ENCODE results near the gene ORC2.
"Not testable (repeated sequence)": the region's sequence is repeated elsewhere in the genome, so short reads cannot be mapped to it uniquely, and the experiment has no call there.

ORC2 gene

DNA sequence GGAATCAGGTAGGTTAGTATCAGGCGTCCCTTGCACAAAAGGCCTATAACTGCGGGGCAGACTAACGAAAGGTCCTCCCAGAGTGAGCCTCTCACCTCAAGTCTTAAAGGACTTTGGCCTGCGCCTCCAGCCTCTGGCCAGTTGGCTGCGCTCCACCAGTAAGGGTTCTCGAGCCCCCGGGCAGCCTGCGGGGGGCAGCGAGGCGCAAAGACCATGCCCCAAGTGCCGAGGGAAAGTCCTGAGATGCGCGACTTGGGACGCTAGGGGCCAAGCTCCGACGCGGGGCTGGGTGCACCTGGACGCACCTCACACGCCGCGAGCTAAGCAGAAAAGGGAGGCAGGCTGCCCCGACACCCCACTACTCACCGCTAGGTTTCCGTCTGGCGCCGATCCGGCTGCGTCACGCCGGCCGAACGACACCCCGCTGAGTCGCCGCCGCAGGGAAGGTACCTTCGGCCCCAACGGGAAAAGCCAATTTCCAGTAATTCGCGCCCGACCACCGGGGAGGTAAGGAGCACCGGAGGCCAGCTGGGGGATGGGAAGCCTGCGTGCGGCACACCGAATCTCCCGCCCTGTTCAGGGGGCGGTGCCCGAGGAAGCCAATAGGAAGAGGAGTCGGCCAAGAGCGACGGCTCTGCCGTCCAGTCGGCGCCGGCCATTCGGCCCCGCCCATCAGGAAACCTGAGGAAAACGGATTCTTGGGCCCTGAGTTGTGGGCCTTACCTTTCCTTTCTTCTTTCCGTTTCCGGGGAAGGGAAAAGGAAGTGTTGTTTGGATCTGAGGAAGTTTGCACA lies at the start of gene ORC2:
Gene ORC2 (minus strand): TSS at position 537 of the 794 bp plus-strand sequence. CDS start 5,537 bp downstream, outside the sequence.
- peak; percentile 95 for DNase-seq (ENCODE audit: low spot score)

GRCh38 chr2:201008296-201008829 lies 44.9 kb upstream of the ORC2 start:
- no peak for DNase-seq (ENCODE audit: low spot score)

- no peak for DNase-seq (ENCODE audit: low spot score)
Measured at GRCh38 chr2:201007584-201007998, 44.1 kb upstream of the ORC2 start.

- DNase-seq (ENCODE audit: low spot score): no peak
Measured at GRCh38 chr2:201006704-201007103, 43.2 kb upstream of the ORC2 start.

DNA sequence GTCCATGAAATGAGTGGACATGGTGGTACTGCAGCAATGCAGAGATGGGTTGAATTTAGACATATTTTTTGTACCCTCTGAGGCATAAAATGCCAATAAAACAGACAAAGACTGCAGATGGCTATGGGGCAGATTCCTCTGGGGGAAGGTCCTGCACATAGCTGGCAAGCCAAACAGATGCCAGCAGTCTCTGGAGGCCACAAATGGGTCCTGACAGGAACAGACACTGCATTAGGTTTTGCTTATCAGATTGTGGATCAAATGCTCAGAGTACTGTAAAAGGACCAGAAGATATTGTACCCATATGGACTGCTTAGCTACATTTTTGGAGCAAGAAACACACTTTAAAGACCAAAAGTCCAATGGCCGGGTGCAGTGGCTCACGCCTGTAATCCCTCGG lies 40.9 kb upstream of the ORC2 start:
- DNase-seq (ENCODE audit: low spot score): no peak

DNA sequence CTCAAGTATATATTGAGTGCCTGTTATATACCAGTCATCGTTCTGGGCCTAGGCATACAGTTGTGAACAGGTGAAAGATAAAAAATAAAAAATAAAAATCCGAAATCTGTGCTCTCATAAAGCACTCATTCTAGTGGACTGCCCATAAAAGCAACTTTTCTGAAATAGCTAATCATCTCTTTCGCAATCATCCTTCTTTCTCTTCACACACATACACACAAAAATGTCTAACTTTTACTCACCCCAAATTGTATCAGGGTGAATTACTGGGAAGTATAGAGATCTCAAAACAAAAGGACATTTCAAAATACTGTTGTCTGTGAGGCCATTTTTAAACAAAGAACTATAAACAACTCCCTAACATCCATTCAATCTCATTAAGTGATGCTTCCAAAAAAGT lies 29.6 kb upstream of the ORC2 start:
- no peak for DNase-seq (ENCODE audit: low spot score)

DNA sequence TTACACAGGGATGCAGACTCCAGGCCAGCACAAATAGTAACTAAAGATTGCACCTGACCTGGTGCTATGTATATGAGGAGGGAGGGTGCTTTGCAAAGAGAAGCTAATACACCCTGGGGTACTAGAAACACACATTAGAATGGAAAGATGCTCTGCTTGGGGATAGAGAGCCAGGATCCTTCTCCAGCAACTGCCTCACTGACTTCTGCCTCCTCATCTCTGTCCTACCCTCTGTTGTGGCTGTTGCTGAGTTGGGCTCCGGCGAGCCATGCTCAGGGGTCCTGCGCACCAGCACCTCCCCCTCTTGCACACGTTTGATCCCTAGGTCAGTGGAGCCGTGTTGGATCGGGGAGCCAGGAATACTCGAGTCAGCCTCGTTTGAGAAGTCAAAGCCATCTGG lies 23.7 kb upstream of the ORC2 start:
- no peak for DNase-seq (ENCODE audit: low spot score)

- DNase-seq (ENCODE audit: low spot score): no peak
Measured at GRCh38 chr2:200985799-200986198, 22.3 kb upstream of the ORC2 start.

DNA sequence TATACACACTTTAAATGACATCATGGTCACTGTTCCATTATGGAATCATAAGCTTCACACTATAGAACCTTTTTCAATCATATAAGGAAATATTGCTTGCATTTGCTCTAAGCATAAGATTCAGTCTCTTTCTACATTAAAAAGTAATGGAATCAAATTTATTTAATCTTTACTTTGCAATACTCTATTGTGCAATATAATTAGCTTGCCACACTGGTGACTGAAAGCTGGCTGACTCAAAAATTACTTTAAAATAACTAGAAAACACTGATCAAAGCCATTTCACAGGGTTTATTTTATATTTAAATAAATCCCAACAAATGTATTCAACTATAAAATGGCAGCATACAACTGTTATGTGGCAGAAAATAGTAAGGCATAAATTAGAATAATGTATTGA lies 13.2 kb upstream of the ORC2 start:
- DNase-seq (ENCODE audit: low spot score): no peak

DNA sequence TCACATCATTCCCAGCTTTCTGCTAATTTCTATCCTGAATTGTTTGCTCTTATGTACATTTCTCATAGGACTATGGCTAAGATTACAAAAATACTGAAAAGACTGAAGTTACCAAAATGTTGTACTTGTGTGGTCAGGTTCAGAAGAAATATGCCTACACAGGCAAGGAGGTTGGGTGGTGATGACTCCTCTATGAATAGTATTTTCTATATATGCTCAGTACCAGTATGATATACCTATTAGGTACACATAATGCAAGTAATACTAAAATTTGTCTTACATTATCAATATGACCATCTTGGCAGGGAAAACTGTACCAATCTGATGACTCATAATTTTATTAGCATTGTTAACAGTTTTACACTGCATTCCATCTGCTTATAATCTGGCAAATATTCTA lies 12.2 kb upstream of the ORC2 start:
- no peak for DNase-seq (ENCODE audit: low spot score)

- not testable (repeated sequence) for DNase-seq (ENCODE audit: low spot score)
Measured at GRCh38 chr2:200970057-200970456, 6.6 kb upstream of the ORC2 start.

DNA sequence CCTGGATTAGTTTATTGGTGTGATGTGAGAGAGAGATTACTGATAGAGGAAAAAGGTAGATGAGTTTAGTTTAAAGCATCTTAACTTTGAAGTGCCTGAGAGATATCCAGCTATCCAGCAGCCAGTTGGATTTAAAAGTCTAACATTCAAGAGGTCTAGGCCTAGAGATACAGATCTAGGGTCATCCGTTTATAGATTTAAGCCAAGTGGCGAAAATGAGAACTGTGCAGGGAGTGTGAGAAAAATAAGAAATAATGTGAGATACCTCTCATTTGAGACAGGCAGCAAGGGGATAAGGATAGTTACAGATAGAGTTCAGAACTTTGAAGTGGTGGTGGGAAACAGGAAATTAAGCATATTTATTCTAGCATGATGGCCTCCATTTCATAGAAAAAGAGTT lies 5.3 kb upstream of the ORC2 start:
- DNase-seq (ENCODE audit: low spot score): no peak

GRCh38 chr2:200968162-200968561 lies 4.7 kb upstream of the ORC2 start:
- no peak for DNase-seq (ENCODE audit: low spot score)

GRCh38 chr2:200966770-200967169 lies 3.3 kb upstream of the ORC2 start:
- DNase-seq (ENCODE audit: low spot score): no peak

DNA sequence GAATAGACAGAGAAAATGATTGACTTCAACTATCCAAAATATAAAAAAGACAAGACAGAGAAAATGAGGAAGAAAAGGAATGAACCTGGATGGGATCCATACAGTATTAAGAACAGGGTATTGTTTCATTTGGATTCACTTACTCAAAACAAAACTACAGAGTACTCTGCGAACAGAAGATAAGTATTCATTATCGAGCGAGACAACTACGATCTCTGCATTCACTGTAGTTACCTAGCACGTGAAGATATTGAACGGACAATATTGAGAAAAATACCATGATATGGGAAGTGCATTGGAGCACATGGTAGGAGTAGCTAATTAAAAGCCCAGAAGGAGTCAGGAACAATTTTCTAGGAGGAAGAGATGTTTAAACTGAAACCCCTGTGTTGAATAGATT lies 1.0 kb upstream of the ORC2 start:
- no peak for DNase-seq (ENCODE audit: low spot score)

DNA sequence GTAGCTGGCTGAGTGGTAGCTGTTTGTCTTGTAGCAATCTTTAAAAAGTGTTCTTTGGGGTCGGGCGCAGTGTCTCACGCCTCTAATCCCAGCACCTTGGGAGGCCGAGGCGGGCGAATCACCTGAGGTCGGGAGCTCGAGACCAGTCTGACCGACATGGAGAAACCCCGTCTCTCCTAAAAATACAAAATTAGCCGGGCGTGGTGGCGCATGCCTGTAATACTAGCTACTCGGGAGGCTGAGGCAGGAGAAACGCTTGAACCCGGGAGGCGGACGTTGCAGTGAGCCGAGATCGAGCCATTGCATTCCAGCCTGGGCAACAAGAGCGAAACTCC lies 425 bp upstream of the ORC2 start:
- not testable (repeated sequence) for DNase-seq (ENCODE audit: low spot score)

GRCh38 chr2:200962811-200963123 lies 693 bp downstream of the ORC2 start:
- DNase-seq (ENCODE audit: low spot score): no peak

GRCh38 chr2:200961674-200962073 lies 1.8 kb downstream of the ORC2 start:
- no peak for DNase-seq (ENCODE audit: low spot score)

- no peak for DNase-seq (ENCODE audit: low spot score)
Measured at GRCh38 chr2:200950378-200950777, 13.1 kb downstream of the ORC2 start.

DNA sequence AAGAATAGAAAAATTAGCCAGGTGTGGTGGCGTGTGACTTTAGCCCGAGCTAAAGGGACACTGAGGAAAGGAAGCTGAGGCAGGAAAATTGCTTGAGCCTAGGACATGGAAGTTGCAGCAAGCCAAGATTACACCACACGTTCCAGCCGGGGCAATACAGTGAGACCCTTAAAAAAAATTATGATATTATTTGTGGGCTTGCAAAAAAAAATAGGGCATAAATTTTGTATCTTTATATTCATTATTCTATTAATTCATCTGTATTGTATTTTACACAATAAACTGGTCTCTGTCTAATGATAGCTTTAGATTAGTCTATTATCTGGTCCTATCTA lies 18.1 kb downstream of the ORC2 start:
- DNase-seq (ENCODE audit: low spot score): no peak

GRCh38 chr2:200944467-200945394 lies 18.7 kb downstream of the ORC2 start:
- DNase-seq (ENCODE audit: low spot score): no peak

GRCh38 chr2:200943527-200944105 lies 19.8 kb downstream of the ORC2 start:
- no peak for DNase-seq (ENCODE audit: low spot score)

- no peak for DNase-seq (ENCODE audit: low spot score)
Measured at GRCh38 chr2:200939832-200940231, 23.6 kb downstream of the ORC2 start.
